Keratinocyte (primary cell): ENCODE results near the gene FANK1.

Experiments
- CTCF ChIP-seq, 3 experiments: IDR thresholded peaks in 1 of 3; conservative IDR thresholded peaks in 1 of 3; optimal IDR thresholded peaks in 1 of 3; 2 replicates in 2 of 3; 3 replicates in 1 of 3; pipeline versions ENCODE3 to v1.5.1; 2011; ENCODE audit warnings: low read length in 3 of 3, mild to moderate bottlenecking in 3 of 3, moderate library complexity in 2 of 3, control low read depth in 1 of 3, inconsistent platforms in 1 of 3; ENCODE audit not compliant: insufficient read depth in 2 of 3; ENCODE audit errors: extremely low read depth in 1 of 3
- EZH2 ChIP-seq: IDR thresholded peaks from one replicate; pipeline ENCODE4 v1.6.1; 2012; ENCODE audit warnings: inconsistent platforms, mild to moderate bottlenecking, low read length, moderate library complexity

- TF ChIP-seq EZH2 = no peak
- no peak for TF ChIP-seq CTCF (optimal IDR thresholded peaks at IDR 0.05 in 1 of 3, IDR thresholded peaks at IDR 0.05 in 1 of 3, conservative IDR thresholded peaks at IDR 0.05 in 1 of 3; ENCODE audit: extremely low read depth in 1 of 3, insufficient read depth in 2 of 3, low read length in 3 of 3)
Measured at GRCh38 chr10:125929618-125930017, 33.3 kb downstream of the FANK1 start.
